ENCODE results near the gene ZKSCAN7. TPM values are rescaled to one million over a fixed set of nuclear protein-coding genes. Genes with fewer than 3 reads are reported as not detected.

ZKSCAN7 gene
- total and polyA plus RNA-seq, 2 of the 13 experiments (the other 11 are each of a cell fraction or from before 2014, with no cell fraction given): 2.3 to 3.8 TPM

DNA sequence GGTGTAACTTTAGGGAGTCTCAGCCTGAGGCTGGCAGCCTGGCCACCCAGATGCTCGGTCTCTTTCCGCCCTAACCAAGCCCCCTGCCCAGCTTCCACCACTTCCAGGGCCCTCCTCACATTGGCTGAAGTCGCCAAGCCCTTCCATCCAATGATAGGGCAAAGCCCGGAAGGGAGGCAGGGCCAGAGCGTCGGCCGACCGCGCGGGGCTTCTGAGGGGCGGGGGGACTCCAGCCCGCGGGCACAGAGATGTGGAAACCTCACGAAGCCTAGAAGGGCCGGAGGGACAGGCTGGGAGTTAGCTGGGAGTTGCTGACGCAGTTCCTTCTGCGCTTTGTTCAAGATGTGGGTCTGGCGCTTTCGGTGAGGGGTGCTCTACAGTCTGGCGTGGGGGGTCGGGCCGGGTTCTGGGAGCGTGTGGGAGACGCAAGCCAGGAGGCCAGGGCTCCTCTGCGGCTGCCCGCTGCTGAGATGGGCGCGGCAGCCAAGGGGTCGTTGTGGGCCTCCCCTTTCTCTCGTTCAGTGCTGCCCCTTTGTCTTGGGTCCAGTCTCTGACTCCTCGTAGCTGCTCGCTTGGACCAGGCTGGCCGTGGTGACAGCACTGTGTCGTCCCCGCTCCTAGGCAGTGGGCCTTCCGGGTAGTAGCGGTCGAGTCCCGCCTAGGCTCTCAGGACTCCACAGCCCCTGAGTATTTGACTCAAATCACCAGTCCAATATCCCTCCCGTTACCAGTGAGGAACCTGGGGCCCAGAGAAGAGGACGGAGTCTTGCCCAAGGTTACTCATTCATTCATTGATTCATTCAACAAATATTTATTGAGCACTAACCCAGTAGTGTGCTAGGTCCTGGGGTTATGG, 29.9 kb downstream of the ZKSCAN7 start, which contains the start of gene ZNF660 (continued):
- TF ChIP-seq, protein P1, sequence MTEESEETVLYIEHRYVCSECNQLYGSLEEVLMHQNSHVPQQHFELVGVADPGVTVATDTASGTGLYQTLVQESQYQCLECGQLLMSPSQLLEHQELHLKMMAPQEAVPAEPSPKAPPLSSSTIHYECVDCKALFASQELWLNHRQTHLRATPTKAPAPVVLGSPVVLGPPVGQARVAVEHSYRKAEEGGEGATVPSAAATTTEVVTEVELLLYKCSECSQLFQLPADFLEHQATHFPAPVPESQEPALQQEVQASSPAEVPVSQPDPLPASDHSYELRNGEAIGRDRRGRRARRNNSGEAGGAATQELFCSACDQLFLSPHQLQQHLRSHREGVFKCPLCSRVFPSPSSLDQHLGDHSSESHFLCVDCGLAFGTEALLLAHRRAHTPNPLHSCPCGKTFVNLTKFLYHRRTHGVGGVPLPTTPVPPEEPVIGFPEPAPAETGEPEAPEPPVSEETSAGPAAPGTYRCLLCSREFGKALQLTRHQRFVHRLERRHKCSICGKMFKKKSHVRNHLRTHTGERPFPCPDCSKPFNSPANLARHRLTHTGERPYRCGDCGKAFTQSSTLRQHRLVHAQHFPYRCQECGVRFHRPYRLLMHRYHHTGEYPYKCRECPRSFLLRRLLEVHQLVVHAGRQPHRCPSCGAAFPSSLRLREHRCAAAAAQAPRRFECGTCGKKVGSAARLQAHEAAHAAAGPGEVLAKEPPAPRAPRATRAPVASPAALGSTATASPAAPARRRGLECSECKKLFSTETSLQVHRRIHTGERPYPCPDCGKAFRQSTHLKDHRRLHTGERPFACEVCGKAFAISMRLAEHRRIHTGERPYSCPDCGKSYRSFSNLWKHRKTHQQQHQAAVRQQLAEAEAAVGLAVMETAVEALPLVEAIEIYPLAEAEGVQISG (CRISPR knock-in tag; IDR thresholded peaks at IDR 0.05): peak; percentile 98
- TF ChIP-seq, protein P2, sequence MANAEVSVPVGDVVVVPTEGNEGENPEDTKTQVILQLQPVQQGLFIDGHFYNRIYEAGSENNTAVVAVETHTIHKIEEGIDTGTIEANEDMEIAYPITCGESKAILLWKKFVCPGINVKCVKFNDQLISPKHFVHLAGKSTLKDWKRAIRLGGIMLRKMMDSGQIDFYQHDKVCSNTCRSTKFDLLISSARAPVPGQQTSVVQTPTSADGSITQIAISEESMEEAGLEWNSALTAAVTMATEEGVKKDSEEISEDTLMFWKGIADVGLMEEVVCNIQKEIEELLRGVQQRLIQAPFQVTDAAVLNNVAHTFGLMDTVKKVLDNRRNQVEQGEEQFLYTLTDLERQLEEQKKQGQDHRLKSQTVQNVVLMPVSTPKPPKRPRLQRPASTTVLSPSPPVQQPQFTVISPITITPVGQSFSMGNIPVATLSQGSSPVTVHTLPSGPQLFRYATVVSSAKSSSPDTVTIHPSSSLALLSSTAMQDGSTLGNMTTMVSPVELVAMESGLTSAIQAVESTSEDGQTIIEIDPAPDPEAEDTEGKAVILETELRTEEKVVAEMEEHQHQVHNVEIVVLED (CRISPR knock-in tag; IDR thresholded peaks at IDR 0.05; ENCODE audit: borderline replicate concordance): peak; percentile 41; the same call in 1 of the 2 replicates
- TF ChIP-seq, protein P3, sequence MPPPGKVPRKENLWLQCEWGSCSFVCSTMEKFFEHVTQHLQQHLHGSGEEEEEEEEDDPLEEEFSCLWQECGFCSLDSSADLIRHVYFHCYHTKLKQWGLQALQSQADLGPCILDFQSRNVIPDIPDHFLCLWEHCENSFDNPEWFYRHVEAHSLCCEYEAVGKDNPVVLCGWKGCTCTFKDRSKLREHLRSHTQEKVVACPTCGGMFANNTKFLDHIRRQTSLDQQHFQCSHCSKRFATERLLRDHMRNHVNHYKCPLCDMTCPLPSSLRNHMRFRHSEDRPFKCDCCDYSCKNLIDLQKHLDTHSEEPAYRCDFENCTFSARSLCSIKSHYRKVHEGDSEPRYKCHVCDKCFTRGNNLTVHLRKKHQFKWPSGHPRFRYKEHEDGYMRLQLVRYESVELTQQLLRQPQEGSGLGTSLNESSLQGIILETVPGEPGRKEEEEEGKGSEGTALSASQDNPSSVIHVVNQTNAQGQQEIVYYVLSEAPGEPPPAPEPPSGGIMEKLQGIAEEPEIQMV (CRISPR knock-in tag; IDR thresholded peaks at IDR 0.05; ENCODE audit: low read depth): no peak
- TF ChIP-seq, protein P4, sequence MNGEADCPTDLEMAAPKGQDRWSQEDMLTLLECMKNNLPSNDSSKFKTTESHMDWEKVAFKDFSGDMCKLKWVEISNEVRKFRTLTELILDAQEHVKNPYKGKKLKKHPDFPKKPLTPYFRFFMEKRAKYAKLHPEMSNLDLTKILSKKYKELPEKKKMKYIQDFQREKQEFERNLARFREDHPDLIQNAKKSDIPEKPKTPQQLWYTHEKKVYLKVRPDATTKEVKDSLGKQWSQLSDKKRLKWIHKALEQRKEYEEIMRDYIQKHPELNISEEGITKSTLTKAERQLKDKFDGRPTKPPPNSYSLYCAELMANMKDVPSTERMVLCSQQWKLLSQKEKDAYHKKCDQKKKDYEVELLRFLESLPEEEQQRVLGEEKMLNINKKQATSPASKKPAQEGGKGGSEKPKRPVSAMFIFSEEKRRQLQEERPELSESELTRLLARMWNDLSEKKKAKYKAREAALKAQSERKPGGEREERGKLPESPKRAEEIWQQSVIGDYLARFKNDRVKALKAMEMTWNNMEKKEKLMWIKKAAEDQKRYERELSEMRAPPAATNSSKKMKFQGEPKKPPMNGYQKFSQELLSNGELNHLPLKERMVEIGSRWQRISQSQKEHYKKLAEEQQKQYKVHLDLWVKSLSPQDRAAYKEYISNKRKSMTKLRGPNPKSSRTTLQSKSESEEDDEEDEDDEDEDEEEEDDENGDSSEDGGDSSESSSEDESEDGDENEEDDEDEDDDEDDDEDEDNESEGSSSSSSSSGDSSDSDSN (CRISPR knock-in tag; IDR thresholded peaks at IDR 0.05): peak; percentile 44; the same call in 1 of the 2 replicates
- TF ChIP-seq MAZ (IDR thresholded peaks at IDR 0.05; ENCODE audit: borderline replicate concordance, low read depth, low read length) (0 out of 2 replicates have a peak, but pooled peaks have one; percentile 35), MAZ (CRISPR knock-in tag; IDR thresholded peaks at IDR 0.05; ENCODE audit: low read depth) (peak; percentile 52; the same call in 1 of the 2 replicates), ZFP41 (CRISPR knock-in tag; IDR thresholded peaks at IDR 0.05; ENCODE audit: borderline replicate concordance) (no peak), FOXO1 (CRISPR knock-in tag; IDR thresholded peaks at IDR 0.05) (no peak), RFXAP (CRISPR knock-in tag; IDR thresholded peaks at IDR 0.05; ENCODE audit: borderline replicate concordance) (no peak), PCBP2 (optimal IDR thresholded peaks at IDR 0.05; ENCODE audit: low read depth, low read length, poor library complexity, severe bottlenecking) (no peak), NONO (IDR thresholded peaks at IDR 0.05) (no peak), NONO (CRISPR knock-in tag; conservative IDR thresholded peaks at IDR 0.05) (0 out of 2 replicates have a peak, but pooled peaks have one; percentile 15), ZNF263 (CRISPR knock-in tag; IDR thresholded peaks at IDR 0.05) (no peak), CHD4 (IDR thresholded peaks at IDR 0.05; ENCODE audit: borderline replicate concordance, low read length) (no peak), NRL (CRISPR knock-in tag; IDR thresholded peaks at IDR 0.05; ENCODE audit: borderline replicate concordance) (peak; percentile 16; the same call in 1 of the 2 replicates), AKAP8 (CRISPR knock-in tag; IDR thresholded peaks at IDR 0.05) (peak; percentile 67; the same call in 1 of the 2 replicates)
- TF ChIP-seq, protein P5, sequence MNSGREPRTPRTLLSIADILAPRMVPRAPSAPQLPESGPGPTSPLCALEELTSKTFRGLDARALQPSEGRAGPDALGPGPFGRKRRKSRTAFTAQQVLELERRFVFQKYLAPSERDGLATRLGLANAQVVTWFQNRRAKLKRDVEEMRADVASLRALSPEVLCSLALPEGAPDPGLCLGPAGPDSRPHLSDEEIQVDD (CRISPR knock-in tag; IDR thresholded peaks at IDR 0.05; ENCODE audit: borderline replicate concordance): no peak
- TF ChIP-seq, protein P6, sequence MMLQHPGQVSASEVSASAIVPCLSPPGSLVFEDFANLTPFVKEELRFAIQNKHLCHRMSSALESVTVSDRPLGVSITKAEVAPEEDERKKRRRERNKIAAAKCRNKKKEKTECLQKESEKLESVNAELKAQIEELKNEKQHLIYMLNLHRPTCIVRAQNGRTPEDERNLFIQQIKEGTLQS (CRISPR knock-in tag; IDR thresholded peaks at IDR 0.05): no peak
